Stimulated activated CD8-positive, alpha-beta memory T cell treated with anti-CD3 and anti-CD28 coated beads, Interleukin-12 subunit alpha, Interleukin-12 subunit beta, amount 100 ng/mL, for 4 hours (primary cell): ENCODE results near the gene ACAA2.
"Not testable (repeated sequence)": the region's sequence is repeated elsewhere in the genome, so short reads cannot be mapped to it uniquely, and the experiment has no call there.

Source experiments
- DNase-seq: peaks from one replicate; pipeline ENCODE4 v3.0.0-alpha.2; 2020; ENCODE audit warnings: low read depth

The ACAA2 gene

GRCh38 chr18:49811151-49811938 is 2.0 kb downstream of the ACAA2 start:
- DNase-seq, result no peak

GRCh38 chr18:49808553-49809191 is 4.7 kb downstream of the ACAA2 start:
- DNase-seq, result not testable (repeated sequence)

- DNase-seq, result no peak
Measured at GRCh38 chr18:49804096-49804495, 9.2 kb downstream of the ACAA2 start.

- DNase-seq, result no peak
Measured at GRCh38 chr18:49802623-49803022, 10.7 kb downstream of the ACAA2 start.

GRCh38 chr18:49800491-49800890 is 12.8 kb downstream of the ACAA2 start:
- not testable (repeated sequence) for DNase-seq

- not testable (repeated sequence) for DNase-seq
Measured at GRCh38 chr18:49799806-49800205, 13.5 kb downstream of the ACAA2 start.

GRCh38 chr18:49798001-49798400 is 15.3 kb downstream of the ACAA2 start:
- DNase-seq, result no peak

- DNase-seq, result no peak
Measured at GRCh38 chr18:49795612-49796552, 17.5 kb downstream of the ACAA2 start.

- no peak for DNase-seq
Measured at GRCh38 chr18:49794743-49795142, 18.6 kb downstream of the ACAA2 start.

- DNase-seq, result not testable (repeated sequence)
Measured at GRCh38 chr18:49789560-49790134, 23.7 kb downstream of the ACAA2 start.

GRCh38 chr18:49788327-49788898 is 24.9 kb downstream of the ACAA2 start:
- no peak for DNase-seq

- no peak for DNase-seq
Measured at GRCh38 chr18:49786019-49786720, 27.2 kb downstream of the ACAA2 start.

- DNase-seq, result no peak
Measured at GRCh38 chr18:49784427-49785185, 28.7 kb downstream of the ACAA2 start.

GRCh38 chr18:49783631-49784030 is 29.7 kb downstream of the ACAA2 start:
- DNase-seq, result not testable (repeated sequence)

GRCh38 chr18:49778826-49779465 is 34.4 kb downstream of the ACAA2 start:
- DNase-seq, result no peak

GRCh38 chr18:49769047-49769728 is 44.1 kb downstream of the ACAA2 start:
- no peak for DNase-seq

GRCh38 chr18:49768051-49768391 is 45.3 kb downstream of the ACAA2 start:
- no peak for DNase-seq

GRCh38 chr18:49767111-49768050 is 46.0 kb downstream of the ACAA2 start:
- DNase-seq, result no peak
